Natural killer cell treated with Interleukin-12 subunit alpha and Interleukin-12 subunit beta and Interleukin-15 and Interleukin-18, amount 100 ng/mL, for 72 hours (primary cell): ENCODE data around the gene PMF1. TPM values are rescaled to one million over a fixed set of nuclear protein-coding genes. Genes with fewer than 3 reads are reported as not detected.

ENCODE experiments used
- ATAC-seq, 2 donors: fragments of 150-1000 bp; cut with Tn5 transposase in 1 of 2; sonication (Bioruptor Pico), chemical (Tn5 transposase) in 1 of 2; 2 replicates each; pipeline ENCODE4 v1.10.0; 2021
- DNase-seq: peaks from one replicate; pipeline ENCODE4 v3.0.0; 2022; ENCODE audit warnings: low spot score
- H3K27ac Mint-ChIP-seq, 2 donors: 1 replicate in 1 of 2; 2 replicates in 1 of 2; pipeline ENCODE4 v1.8.0; 2022; ENCODE audit warnings: mixed read lengths in 2 of 2, mild to moderate bottlenecking in 1 of 2, moderate library complexity in 1 of 2
- H3K27me3 Mint-ChIP-seq, 2 donors: 1 replicate in 1 of 2; 2 replicates in 1 of 2; pipeline ENCODE4 v1.8.0; 2022; ENCODE audit warnings: mixed read lengths in 2 of 2
- H3K36me3 Mint-ChIP-seq: one replicate; pipeline ENCODE4 v1.8.0; 2022; ENCODE audit warnings: mixed read lengths
- H3K4me1 Mint-ChIP-seq, 2 donors: 1 replicate in 1 of 2; 2 replicates in 1 of 2; pipeline ENCODE4 v1.8.0; 2022; ENCODE audit warnings: low read depth in 2 of 2, mixed read lengths in 2 of 2, mild to moderate bottlenecking in 1 of 2
- H3K4me3 Mint-ChIP-seq: one replicate; pipeline ENCODE4 v1.8.0; 2022; ENCODE audit warnings: mixed read lengths
- H3K9me3 Mint-ChIP-seq: 2 replicates; pipeline ENCODE4 v1.8.0; 2022; ENCODE audit warnings: mixed read lengths
- total RNA-seq, 2 donors: library from RNA; stranded (reverse); gene quantifications; one replicate each; pipeline ENCODE4 v1.2.3, GENCODE V29; 2022

Gene PMF1
- total RNA-seq, 2 donors from 2014 or later: 90.6 to 105 TPM

DNA sequence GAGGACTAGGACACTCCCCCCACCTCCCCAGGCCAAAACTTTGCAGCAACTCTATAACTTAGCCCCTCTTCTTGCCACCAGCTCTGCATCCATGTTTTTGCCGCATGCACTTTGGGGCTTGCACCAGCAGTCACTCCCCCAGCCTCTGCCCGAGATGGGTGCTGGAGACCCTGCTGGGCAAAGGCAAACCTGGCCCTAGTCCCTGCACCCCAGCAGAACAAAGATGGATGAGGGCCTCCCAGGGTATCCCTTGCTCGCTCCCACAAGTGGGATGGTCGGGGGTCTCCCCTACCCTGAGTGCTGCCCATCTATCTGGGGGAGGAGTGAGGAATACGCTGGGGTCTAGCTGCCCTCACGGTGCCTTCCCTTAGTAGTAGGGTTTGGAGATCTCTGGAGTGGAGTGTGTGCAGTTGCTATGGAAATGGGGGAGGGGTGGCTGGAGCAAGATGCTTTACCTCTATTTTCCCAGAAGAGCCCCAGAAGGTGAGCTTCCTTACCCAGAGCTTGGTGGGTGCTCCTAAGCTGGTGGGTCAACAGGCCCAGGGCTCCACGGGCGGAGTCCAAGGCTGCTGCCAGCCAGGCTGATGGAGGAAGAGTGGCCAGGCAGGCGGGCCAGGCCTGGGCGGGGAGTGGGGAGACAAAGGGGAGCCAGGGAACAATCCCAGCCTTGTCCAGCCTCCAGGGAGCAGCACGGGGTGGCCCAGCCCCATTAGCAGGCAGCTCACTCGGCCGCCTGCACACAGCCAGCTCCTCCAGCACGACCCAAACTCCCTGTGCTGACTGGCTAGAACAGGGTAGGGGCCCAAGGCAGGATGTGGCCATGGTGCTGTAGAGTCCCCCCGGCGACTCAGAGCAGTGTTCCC is 34.9 kb downstream of the PMF1 start, which contains the start of gene PAQR6:
Gene PAQR6 (minus strand): TSS at position 597 of the 863 bp plus-strand sequence. CDS start 1,325 bp downstream, outside the sequence.
- Mint-ChIP-seq H3K36me3 (peaks cover 2% of the 10 kb centered on the region), H3K27ac (no peak within 1 kb of the TSS), H3K9me3 (no peaks in the 10 kb centered on the region), H3K27me3 (no peaks in the 10 kb centered on the region), H3K4me1 (peaks cover 13 to 18% of the 10 kb centered on the region in 2 donors), H3K4me3 (no peak within 1 kb of the TSS)
- ATAC-seq (no peak), DNase-seq (no peak)

DNA sequence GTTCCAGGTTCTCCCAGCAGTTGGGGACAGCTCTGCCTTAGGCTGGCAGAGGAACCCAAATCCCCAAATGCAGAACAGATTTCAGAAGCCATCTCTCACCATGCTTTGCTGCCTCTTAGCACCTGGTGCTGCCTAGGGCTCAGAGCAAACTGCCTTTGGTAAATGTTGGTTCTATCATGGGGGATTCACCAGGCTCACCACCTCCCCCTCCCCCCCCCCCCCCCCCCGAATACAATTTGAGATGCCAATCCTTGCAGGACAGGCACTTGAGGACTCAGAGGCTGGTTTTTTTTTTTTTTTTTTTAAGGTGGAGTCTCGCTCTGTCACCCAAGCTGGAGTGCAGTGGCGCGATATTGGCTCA is 35.5 kb downstream of the PMF1 start:
- Mint-ChIP-seq H3K4me3 (no peak overlapping the region), H3K4me1 (peaks cover 13 to 18% of the 10 kb centered on the region in 2 donors), H3K9me3 (no peaks in the 10 kb centered on the region), H3K27me3 (no peaks in the 10 kb centered on the region), H3K36me3 (peaks cover 8% of the 10 kb centered on the region), H3K27ac (no peak overlapping the region)
- ATAC-seq: no peak
- no peak for DNase-seq

DNA sequence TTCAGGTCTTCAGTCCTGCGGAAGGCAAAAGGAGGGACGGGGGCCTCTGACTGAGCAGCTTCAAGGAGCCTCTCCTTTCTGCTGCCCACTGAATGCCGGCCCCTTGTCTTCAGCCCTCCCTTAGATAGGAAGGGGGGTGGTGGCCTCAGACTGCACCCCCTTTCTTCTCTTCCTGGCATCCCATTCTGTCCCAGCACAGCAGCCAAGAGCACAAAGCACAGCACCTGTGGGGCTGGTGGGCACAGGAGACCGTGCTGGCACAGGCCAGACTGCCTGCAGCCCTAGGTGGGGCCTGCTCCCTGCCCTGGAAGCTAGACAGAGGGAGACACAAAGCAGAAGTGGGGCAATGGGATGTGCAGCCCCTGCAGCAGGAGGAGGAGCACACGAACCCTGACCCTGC is 36.8 kb downstream of the PMF1 start:
- Mint-ChIP-seq H3K27me3 (no peaks in the 10 kb centered on the region), H3K4me3 (no peak overlapping the region), H3K9me3 (no peaks in the 10 kb centered on the region), H3K36me3 (peaks cover 18% of the 10 kb centered on the region), H3K27ac (no peak overlapping the region), H3K4me1 (peaks cover 13 to 17% of the 10 kb centered on the region in 2 donors)
- no peak for DNase-seq
- no peak for ATAC-seq

DNA sequence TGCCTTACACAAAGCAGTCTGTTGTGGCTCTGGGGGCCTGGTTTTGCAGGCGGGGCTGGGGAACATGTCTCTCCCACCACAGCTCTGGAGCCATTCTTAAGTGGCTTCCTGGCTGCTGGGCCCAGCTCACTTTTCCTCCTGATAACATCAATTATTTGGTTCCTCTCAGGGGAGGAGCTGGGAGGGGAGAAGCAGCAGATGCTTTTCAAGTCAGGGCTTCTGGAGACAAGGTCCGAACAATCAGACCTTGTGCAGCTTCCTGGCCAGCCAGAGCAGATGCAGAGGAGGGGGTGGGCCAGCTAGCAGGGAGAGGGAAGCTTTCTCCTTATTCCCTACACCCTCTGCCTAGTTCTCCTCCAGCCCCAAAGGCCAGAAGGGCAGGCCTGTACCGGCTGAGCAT is 38.7 kb downstream of the PMF1 start:
- no peak for DNase-seq
- no peak overlapping the region for H3K4me3 Mint-ChIP-seq
- peaks cover 18% of the 10 kb centered on the region for H3K36me3 Mint-ChIP-seq
- H3K9me3 Mint-ChIP-seq: no peaks in the 10 kb centered on the region
- no peak overlapping the region for H3K27ac Mint-ChIP-seq
- ATAC-seq: no peak
- H3K27me3 Mint-ChIP-seq: no peaks in the 10 kb centered on the region
- H3K4me1 Mint-ChIP-seq: peaks cover 0 to 5% of the 10 kb centered on the region in 2 donors

DNA sequence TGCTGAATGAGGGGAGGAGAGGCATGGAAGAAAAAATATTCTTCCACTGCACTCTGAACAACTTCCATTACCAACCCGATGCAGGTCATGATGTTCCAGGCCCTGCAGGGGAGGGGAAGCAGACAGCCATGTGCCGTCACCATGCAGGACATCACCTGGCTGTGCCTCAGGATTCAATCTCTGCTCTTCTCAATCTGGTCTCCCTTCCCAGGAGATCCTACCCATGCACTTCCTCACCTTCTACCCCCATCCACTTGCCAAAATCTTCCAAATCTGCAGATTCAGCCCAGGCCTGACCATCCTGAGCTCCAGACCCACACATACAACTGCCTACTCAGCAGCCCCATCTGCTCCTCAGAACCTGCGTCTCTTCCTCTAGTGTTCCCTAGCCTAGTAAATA is 40.8 kb downstream of the PMF1 start:
- peaks cover 18% of the 10 kb centered on the region for H3K36me3 Mint-ChIP-seq
- ATAC-seq (no peak), DNase-seq (no peak)
- H3K27ac Mint-ChIP-seq: no peak overlapping the region
- no peak overlapping the region for H3K4me3 Mint-ChIP-seq
- H3K27me3 Mint-ChIP-seq: no peaks in the 10 kb centered on the region
- no peaks in the 10 kb centered on the region for H3K9me3 Mint-ChIP-seq
- peaks cover 10 to 11% of the 10 kb centered on the region in 2 donors for H3K4me1 Mint-ChIP-seq

DNA sequence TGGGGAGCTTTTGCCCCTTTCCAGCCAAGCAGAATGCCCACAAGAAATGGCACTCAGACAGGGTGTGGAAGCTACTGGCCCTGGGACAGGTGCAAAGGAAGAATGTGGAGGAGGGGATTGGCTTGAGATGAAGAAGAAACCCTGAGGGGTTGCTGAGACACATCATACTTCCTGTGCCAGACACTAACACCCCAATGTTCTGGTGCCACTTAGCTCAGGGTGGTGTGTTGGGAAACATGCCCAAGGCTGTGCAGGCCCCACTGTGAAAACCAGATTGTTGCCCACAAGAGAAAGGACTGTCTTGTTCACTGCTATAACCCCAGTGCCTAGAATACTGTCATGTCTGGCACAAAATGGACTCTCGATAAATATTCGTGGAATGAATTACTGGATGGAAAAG is 44.9 kb downstream of the PMF1 start:
- peak overlapping the region in 1 of 2 donors; percentile 35 for H3K27ac Mint-ChIP-seq
- no peaks in the 10 kb centered on the region for H3K27me3 Mint-ChIP-seq
- H3K4me1 Mint-ChIP-seq: peaks cover 10 to 11% of the 10 kb centered on the region in 2 donors
- H3K36me3 Mint-ChIP-seq: peaks cover 31% of the 10 kb centered on the region
- no peak overlapping the region for H3K4me3 Mint-ChIP-seq
- DNase-seq (no peak), ATAC-seq (peak; percentile 67 to 69)
- H3K9me3 Mint-ChIP-seq: no peaks in the 10 kb centered on the region

DNA sequence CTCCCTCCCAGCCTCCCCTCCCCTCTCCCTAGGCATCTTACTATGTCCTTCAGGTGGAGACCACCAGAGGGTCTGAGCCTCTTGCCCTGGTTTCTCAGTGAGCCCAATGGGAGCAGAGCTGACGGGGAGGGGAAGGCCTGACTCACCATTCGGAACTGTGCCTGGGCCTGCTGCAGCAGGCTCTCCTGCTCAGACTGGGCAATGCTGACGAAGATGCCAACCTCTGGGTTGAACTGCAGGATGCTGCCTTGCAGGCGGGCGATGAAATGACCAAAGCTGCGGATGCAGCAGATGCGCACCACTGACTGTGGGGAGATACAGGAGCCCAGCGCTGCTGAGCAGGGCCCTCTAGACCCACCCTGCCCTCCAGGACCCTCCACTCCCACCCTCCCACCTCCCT is 46.1 kb downstream of the PMF1 start:
- Mint-ChIP-seq H3K4me1 (peaks cover 10 to 15% of the 10 kb centered on the region in 2 donors), H3K27ac (no peak overlapping the region), H3K36me3 (peaks cover 25% of the 10 kb centered on the region), H3K9me3 (no peaks in the 10 kb centered on the region), H3K4me3 (no peak overlapping the region), H3K27me3 (no peaks in the 10 kb centered on the region)
- no peak for DNase-seq
- ATAC-seq: no peak

DNA sequence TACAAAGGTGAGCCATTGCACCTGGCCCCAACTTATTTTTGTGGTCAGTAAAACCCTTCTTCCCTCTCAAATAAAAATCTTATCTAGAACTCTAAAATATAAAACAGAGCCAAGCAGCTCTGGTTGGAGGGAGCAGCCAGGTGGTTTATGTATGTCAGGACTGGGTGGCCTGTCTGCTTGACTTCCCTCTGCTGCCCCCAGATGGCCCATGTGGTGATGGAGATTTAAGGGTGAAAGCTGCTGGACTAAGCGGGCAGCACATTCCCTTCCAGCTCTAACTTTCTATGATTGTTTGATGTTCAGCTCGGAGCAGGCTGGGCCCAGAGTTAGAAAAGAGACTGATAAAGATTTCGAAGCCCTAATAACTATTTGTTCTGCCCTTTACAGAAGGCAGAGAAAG is 47.0 kb downstream of the PMF1 start:
- peaks cover 10 to 18% of the 10 kb centered on the region in 2 donors for H3K4me1 Mint-ChIP-seq
- H3K4me3 Mint-ChIP-seq: no peak overlapping the region
- peaks cover 25% of the 10 kb centered on the region for H3K36me3 Mint-ChIP-seq
- no peak for DNase-seq
- no peak for ATAC-seq
- H3K27me3 Mint-ChIP-seq: no peaks in the 10 kb centered on the region
- no peaks in the 10 kb centered on the region for H3K9me3 Mint-ChIP-seq
- H3K27ac Mint-ChIP-seq: no peak overlapping the region

DNA sequence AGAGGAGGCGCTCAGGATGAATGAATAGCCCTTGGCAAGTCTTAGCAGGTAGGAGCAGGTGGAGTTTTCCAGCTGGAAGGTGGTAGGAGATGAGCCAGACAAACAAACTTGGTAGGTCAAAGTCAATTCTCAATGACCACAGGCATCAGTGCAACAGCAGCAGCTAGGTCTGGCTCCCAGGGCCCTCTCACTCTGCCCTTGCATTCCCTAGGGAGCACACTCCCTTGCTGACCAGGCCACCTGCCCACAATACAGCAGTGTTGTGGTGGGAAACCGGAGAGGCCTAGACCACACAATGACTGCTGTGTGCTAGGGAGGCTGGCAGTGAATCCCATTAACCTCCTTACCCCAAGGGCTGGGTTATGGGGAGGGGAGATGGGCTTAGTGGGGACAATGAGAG is 48.1 kb downstream of the PMF1 start:
- Mint-ChIP-seq H3K27ac (peak overlapping the region in 1 of 2 donors; percentile 33), H3K27me3 (no peaks in the 10 kb centered on the region), H3K4me3 (no peak overlapping the region), H3K36me3 (peaks cover 31% of the 10 kb centered on the region), H3K4me1 (peaks cover 10 to 18% of the 10 kb centered on the region in 2 donors), H3K9me3 (no peaks in the 10 kb centered on the region)
- no peak for DNase-seq
- no peak for ATAC-seq

DNA sequence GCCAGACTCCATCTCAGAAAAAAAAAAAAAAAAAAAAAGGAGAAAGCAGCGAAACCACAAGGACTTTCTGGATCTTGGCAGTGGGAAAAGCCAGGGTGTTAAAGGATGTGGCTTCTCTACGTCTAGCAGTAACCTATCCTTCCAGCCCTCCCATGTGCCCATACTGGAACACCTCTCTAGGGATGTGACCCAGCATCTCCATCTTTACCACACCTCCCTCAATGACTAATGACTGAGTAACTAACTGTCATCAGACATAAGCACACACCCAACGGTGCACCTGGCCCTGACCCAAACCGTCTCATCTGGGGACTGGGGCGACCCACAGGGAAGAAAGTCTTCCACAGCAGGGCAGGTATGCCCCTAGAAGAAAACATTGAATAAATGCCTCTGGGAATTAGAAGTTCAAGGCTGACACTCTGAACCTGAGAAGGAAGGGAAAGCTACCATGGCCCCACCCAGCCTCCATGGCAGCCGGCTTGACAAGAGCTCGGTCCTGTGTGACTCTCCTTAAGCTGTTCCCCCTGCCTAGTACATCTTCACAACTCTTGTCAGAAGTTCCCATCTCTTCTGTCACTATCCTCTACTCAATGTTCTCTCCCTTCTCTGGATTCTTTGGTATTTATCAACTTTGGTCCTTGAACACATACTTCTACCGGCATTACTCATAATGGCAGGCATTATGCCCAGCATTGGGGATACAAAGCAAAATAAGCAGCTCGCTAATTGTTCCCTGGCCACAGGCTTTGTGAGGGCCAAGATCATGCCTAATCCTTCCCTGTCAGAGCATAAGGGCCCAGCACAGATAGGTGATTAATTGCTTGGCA is 49.9 kb downstream of the PMF1 start:
- H3K27ac Mint-ChIP-seq: no peak overlapping the region
- H3K27me3 Mint-ChIP-seq: no peaks in the 10 kb centered on the region
- no peaks in the 10 kb centered on the region for H3K9me3 Mint-ChIP-seq
- H3K36me3 Mint-ChIP-seq: peaks cover 42% of the 10 kb centered on the region
- ATAC-seq: peak in 1 of 2 donors; percentile 29
- H3K4me1 Mint-ChIP-seq: peaks cover 7 to 14% of the 10 kb centered on the region in 2 donors
- no peak overlapping the region for H3K4me3 Mint-ChIP-seq
- no peak for DNase-seq

DNA sequence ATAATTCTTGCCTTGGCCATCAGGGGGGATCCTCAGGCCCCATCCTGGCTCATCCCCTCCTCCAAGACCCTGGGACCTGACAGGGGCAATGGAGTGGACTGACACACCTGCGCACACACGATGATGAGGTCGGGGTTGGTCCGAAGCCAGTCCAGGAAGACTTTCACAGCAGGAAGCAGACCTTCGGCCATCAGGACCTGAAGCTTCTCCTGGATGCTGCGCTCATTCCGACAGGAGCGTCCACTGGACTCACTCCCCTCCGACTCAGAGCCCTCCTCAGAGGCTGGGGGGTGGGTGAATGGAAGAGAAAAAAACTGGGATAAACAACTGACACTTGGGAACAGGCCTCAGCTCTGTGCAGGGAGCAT is 50.5 kb downstream of the PMF1 start:
- Mint-ChIP-seq H3K36me3 (peaks cover 42% of the 10 kb centered on the region), H3K4me1 (peaks cover under 1 to 8% of the 10 kb centered on the region in 2 donors), H3K4me3 (no peak overlapping the region), H3K27me3 (no peaks in the 10 kb centered on the region), H3K9me3 (no peaks in the 10 kb centered on the region), H3K27ac (no peak overlapping the region)
- DNase-seq (no peak), ATAC-seq (no peak)

DNA sequence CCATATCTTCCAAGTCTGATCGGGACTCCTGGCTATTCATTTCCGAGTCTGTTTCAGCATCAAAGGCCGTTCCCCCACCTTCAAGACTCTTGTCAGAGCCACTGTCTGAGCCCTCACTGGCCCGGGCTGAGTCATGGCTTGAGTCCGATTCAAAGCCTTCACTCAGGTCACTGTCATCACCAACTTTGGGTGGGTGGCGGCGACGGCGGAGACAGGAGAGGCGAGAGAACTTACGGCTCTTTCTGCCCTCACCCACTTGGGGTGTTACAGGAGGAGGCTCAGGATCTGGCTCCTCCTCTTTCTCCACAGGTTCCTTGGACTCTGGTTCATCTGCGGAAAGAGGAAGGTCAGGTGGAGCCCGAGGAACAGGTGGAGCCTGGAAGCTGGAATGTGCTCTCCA is 53.2 kb downstream of the PMF1 start:
- no peaks in the 10 kb centered on the region for H3K9me3 Mint-ChIP-seq
- no peak overlapping the region for H3K4me3 Mint-ChIP-seq
- H3K36me3 Mint-ChIP-seq: peaks cover 35% of the 10 kb centered on the region
- DNase-seq: no peak
- no peak for ATAC-seq
- H3K27me3 Mint-ChIP-seq: no peaks in the 10 kb centered on the region
- H3K27ac Mint-ChIP-seq: no peak overlapping the region
- H3K4me1 Mint-ChIP-seq: peaks cover 0 to 7% of the 10 kb centered on the region in 2 donors

DNA sequence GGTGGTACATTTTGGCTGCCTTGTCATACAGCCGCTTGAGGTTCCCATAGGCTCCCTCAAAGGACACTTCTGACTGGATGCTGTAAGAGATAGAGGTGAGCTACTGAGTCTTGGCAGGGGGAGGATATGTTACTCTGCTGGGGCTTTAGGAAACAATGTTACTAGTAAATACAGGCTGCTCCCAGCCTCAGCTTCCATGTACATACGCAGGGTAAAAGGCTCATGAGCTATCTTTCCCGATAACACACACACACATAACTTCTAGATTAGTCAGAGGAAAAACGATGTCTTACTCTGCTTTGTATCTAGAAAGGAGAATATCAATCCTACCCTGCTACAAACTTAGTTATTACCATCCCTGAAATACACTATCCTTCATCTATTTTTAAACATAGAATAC is 55.5 kb downstream of the PMF1 start:
- Mint-ChIP-seq H3K27ac (no peak overlapping the region), H3K4me3 (no peak overlapping the region), H3K9me3 (no peaks in the 10 kb centered on the region), H3K4me1 (peaks cover 0 to 7% of the 10 kb centered on the region in 2 donors), H3K27me3 (no peaks in the 10 kb centered on the region), H3K36me3 (peaks cover 36% of the 10 kb centered on the region)
- no peak for DNase-seq
- no peak for ATAC-seq

DNA sequence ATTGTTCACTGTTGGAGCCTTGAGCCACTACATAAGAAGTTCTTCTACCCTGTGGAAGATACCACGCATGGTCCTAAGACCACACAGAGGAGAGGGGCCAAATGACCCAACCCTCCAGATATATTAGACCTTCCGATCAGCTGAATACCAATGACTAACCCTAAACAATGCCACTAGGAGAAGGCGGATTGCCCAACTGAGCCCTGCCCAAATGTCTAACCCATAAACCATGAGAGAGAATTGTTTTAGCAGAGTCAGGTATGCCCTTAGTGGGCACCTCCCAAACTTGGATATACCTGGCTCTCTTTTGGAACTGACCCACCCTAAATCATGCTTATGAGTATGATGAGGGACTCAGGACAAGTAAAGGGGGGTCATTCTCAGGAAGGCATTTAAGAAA is 57.5 kb downstream of the PMF1 start:
- DNase-seq (no peak), ATAC-seq (no peak)
- Mint-ChIP-seq H3K27ac (no peak overlapping the region), H3K27me3 (no peaks in the 10 kb centered on the region), H3K36me3 (peaks cover 42% of the 10 kb centered on the region), H3K9me3 (no peaks in the 10 kb centered on the region), H3K4me3 (no peak overlapping the region), H3K4me1 (peaks cover 0 to 4% of the 10 kb centered on the region in 2 donors)
